Transverse colon (tissue), 4 donors: ENCODE data around the gene STARD13. TPM values are rescaled to one million over a fixed set of nuclear protein-coding genes. Genes with fewer than 3 reads are reported as not detected.

Experiments used
- DNase-seq: peaks from one replicate; pipeline ENCODE4 v3.0.0-alpha.2; 2019
- H3K27ac ChIP-seq, 4 donors: fragments of 200-600 bp; sonication (generic); 2 replicates each; pipeline ENCODE4 v1.5.1; 2016 to 2018; ENCODE audit warnings: inconsistent platforms in 4 of 4
- H3K27me3 ChIP-seq: fragments of 200-600 bp; sonication (generic); 2 replicates; pipeline ENCODE4 v1.5.1; 2017; ENCODE audit warnings: inconsistent platforms
- H3K36me3 ChIP-seq, 4 donors: fragments of 200-600 bp; sonication (generic); 2 replicates each; pipeline ENCODE4 v1.5.1; 2017 to 2019; ENCODE audit warnings: inconsistent platforms in 4 of 4
- H3K4me1 ChIP-seq, 4 donors: fragments of 200-600 bp; sonication (generic); 2 replicates each; pipeline ENCODE4 v1.5.1; 2017 to 2020; ENCODE audit warnings: inconsistent platforms in 4 of 4
- H3K4me3 ChIP-seq, 4 donors: fragments of 200-600 bp; sonication (generic); 1 replicate in 1 of 4; 2 replicates in 3 of 4; pipeline versions ENCODE4 v1.5.1 to v1.6.1; 2017 to 2019; ENCODE audit warnings: inconsistent platforms in 4 of 4
- H3K9me3 ChIP-seq, 2 donors: fragments of 200-600 bp; sonication (generic); 2 replicates each; pipeline ENCODE4 v1.5.1; 2017 to 2019; ENCODE audit warnings: inconsistent platforms in 2 of 2
- EP300 ChIP-seq: sonication (generic); formaldehyde crosslinking; IDR thresholded peaks from one replicate; pipeline ENCODE4 v1.6.1; 2017; ENCODE audit warnings: antibody characterized with exemption, low read depth
- POLR2A ChIP-seq: fragments of 450-650 bp; IDR thresholded peaks from one replicate; pipeline ENCODE4 v1.6.1; 2016; ENCODE audit warnings: antibody characterized with exemption, mild to moderate bottlenecking, moderate library complexity
- POLR2AphosphoS5 ChIP-seq, 3 donors: sonication (generic); formaldehyde crosslinking; IDR thresholded peaks; one replicate each; pipeline ENCODE4 v1.6.1; 2016; ENCODE audit warnings: antibody characterized with exemption in 3 of 3
- WGBS, 2 donors: methylation state at CpG; one replicate each; pipeline ENCODE4 v1.1.5; 2018; ENCODE audit warnings: low coverage in 1 of 2; 5-methylcytosine and 5-hydroxymethylcytosine counted together
- in situ Hi-C, 4 donors: fragments of 200-750 bp; cut with MboI; loops; one replicate each; pipeline versions ENCODE4 v1.15.0 to v1.15.1; 2017; ENCODE audit warnings: low sequenced_read_pairs in 3 of 4, low pct_ligation_motif_present in 1 of 4, low pct_unique_long_range_greater_than_20kb in 1 of 4
- intact Hi-C: fragments of 100-400 bp; cut with DNase I; formaldehyde crosslinking; loops from one replicate; pipeline ENCODE4 v1.15.1; 2023; ENCODE audit warnings: low total_unique reads
- total RNA-seq, 4 donors: library from RNA; depleted of rRNA; stranded (reverse); fragments of >200 nt; gene quantifications; one replicate each; pipeline ENCODE4 v1.1.0, GENCODE V29; 2016
- TF ChIP-seq, protein P1 (sequence below), 5 experiments: fragments of 200-600 bp in 3 of 5; fragments of 450-650 bp in 2 of 5; sonication (generic) in 3 of 5; IDR thresholded peaks; 1 replicate in 2 of 5; 2 replicates in 3 of 5; pipeline ENCODE4 v1.5.1; 2016 to 2017; ENCODE audit warnings: antibody characterized with exemption in 5 of 5, inconsistent platforms in 3 of 5, mild to moderate bottlenecking in 2 of 5, moderate library complexity in 1 of 5

STARD13 gene
- total RNA-seq, 4 donors from 2014 or later, result 18.1 to 107 (median 41.5) TPM

- Histone ChIP-seq H3K27me3 (no peaks in the 10 kb centered on the region), H3K4me1 (peaks cover 0 to 8% (median 0%) of the 10 kb centered on the region in 4 donors), H3K9me3 (no peaks in the 10 kb centered on the region), H3K4me3 (no peak overlapping the region), H3K27ac (no peak overlapping the region), H3K36me3 (no peaks in the 10 kb centered on the region)
- TF ChIP-seq POLR2A, result no peak
- no peak for TF ChIP-seq POLR2AphosphoS5 (IDR thresholded peaks at IDR 0.05)
- TF ChIP-seq, protein P1, sequence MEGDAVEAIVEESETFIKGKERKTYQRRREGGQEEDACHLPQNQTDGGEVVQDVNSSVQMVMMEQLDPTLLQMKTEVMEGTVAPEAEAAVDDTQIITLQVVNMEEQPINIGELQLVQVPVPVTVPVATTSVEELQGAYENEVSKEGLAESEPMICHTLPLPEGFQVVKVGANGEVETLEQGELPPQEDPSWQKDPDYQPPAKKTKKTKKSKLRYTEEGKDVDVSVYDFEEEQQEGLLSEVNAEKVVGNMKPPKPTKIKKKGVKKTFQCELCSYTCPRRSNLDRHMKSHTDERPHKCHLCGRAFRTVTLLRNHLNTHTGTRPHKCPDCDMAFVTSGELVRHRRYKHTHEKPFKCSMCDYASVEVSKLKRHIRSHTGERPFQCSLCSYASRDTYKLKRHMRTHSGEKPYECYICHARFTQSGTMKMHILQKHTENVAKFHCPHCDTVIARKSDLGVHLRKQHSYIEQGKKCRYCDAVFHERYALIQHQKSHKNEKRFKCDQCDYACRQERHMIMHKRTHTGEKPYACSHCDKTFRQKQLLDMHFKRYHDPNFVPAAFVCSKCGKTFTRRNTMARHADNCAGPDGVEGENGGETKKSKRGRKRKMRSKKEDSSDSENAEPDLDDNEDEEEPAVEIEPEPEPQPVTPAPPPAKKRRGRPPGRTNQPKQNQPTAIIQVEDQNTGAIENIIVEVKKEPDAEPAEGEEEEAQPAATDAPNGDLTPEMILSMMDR (IDR thresholded peaks at IDR 0.05), result no peak
- no peak for TF ChIP-seq EP300
- in situ Hi-C loops, result no loop called here
- DNase-seq, result no peak
- WGBS, 2 donors, result 95 to 100% methylated on average over 3 of the region's 3 CpGs
- intact Hi-C loops, result no loop called here
Observed at GRCh38 chr13:33147832-33148231, 137.7 kb downstream of the STARD13 start.

DNA sequence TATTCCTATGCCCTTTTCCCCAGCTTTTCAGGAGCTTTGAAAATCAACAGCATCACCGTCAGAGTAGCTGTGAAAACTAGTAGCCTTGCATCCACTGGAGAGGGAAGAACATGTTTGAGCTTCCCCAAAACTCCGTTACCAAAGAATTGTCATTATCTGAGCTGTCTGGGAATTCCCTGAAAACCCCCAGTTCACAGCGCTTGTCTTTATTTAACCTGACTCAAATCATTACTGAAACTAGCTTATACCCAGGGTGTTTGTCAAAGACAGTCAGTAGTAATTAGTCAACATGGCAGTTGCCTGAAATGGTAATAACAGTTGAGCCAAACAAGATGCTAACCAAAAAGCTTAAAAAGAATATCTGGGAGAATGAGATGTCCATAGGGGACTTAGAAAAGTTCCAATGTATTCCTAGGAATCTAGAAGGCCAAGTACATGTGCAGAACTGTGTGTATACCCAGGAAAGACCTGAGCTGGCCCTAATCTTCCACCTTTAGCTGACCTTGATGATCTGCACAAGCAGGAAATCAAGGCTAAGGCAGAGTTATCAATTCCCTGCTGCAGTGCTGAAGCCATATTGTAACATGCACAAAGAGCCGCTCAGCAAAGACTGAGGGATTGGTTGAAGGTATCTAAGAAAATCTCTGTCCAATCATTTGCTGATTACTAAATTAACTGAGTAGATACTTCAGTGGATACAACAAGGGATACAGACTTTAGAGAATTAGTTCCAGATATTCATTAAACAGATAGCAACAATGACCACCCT is 138.5 kb downstream of the STARD13 start:
- 63 to 67% methylated on average over 1 to 4 of the region's 4 CpGs for WGBS, 2 donors
- Histone ChIP-seq H3K27ac (no peak overlapping the region), H3K27me3 (no peaks in the 10 kb centered on the region), H3K4me3 (no peak overlapping the region), H3K4me1 (peaks cover 0 to 8% (median 0%) of the 10 kb centered on the region in 4 donors), H3K9me3 (no peaks in the 10 kb centered on the region), H3K36me3 (no peaks in the 10 kb centered on the region)
- no peak for TF ChIP-seq EP300
- TF ChIP-seq, protein P1 (IDR thresholded peaks at IDR 0.05), result no peak
- intact Hi-C loops, result no loop called here
- no peak for DNase-seq
- in situ Hi-C loops, result no loop called here

DNA sequence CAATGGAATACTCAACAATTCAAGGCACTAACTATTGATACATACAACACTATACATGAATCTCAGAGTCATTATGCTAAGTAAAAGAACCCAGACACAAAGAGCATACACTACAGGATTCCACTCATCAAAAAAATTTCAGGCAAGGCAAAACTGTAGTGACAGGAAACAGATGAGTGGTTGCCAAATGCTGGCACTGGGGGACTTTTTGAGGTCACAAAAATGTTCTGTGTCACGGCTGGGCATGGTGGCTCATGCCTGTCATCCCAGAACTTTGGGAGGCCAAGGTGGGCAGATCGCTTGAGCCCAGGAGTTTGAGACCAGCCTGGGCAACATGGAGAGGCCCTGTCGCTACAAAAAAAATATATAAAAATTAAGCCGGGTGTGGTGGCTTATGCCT is 139.9 kb downstream of the STARD13 start:
- Histone ChIP-seq H3K27me3 (no peaks in the 10 kb centered on the region), H3K4me1 (peaks cover 0 to 5% (median 0%) of the 10 kb centered on the region in 4 donors), H3K27ac (no peak overlapping the region), H3K9me3 (no peaks in the 10 kb centered on the region), H3K36me3 (no peaks in the 10 kb centered on the region), H3K4me3 (no peak overlapping the region)
- intact Hi-C loops (no loop called here), in situ Hi-C loops (no loop called here)
- 91% methylated on average over 4 of the region's 4 CpGs; no CpG with 5 or more reads in 1 of the 2 donors for WGBS, 2 donors
- TF ChIP-seq POLR2AphosphoS5 (IDR thresholded peaks at IDR 0.05) (no peak), POLR2A (no peak), EP300 (no peak)
- TF ChIP-seq, protein P1 (IDR thresholded peaks at IDR 0.05), result no peak
- no peak for DNase-seq

GRCh38 chr13:33144358-33144784 is 141.2 kb downstream of the STARD13 start:
- DNase-seq, result no peak
- no peak overlapping the region for H3K27ac ChIP-seq
- WGBS, 2 donors, result 90 to 92% methylated on average over 7 of the region's 7 CpGs
- intact Hi-C loops (no loop called here), in situ Hi-C loops (no loop called here)
- H3K4me3 ChIP-seq, result no peak overlapping the region
- H3K9me3 ChIP-seq, result no peaks in the 10 kb centered on the region
- H3K4me1 ChIP-seq, result peaks cover 0 to 4% (median 0%) of the 10 kb centered on the region in 4 donors
- no peaks in the 10 kb centered on the region for H3K36me3 ChIP-seq
- TF ChIP-seq POLR2A (no peak), POLR2AphosphoS5 (IDR thresholded peaks at IDR 0.05) (no peak), EP300 (no peak)
- TF ChIP-seq, protein P1 (IDR thresholded peaks at IDR 0.05), result no peak
- H3K27me3 ChIP-seq, result no peaks in the 10 kb centered on the region
